ENCODE data around the gene CELF3.

GRCh38 chr1:151714820-151715725 is 1.5 kb downstream of the CELF3 start:
- TF ChIP-seq CTCF (IDR thresholded peaks at IDR 0.05): no peak
- TF ChIP-seq POLR2A (IDR thresholded peaks at IDR 0.05): no peak
